ENCODE measurements around the gene MAP7D1.

DNA sequence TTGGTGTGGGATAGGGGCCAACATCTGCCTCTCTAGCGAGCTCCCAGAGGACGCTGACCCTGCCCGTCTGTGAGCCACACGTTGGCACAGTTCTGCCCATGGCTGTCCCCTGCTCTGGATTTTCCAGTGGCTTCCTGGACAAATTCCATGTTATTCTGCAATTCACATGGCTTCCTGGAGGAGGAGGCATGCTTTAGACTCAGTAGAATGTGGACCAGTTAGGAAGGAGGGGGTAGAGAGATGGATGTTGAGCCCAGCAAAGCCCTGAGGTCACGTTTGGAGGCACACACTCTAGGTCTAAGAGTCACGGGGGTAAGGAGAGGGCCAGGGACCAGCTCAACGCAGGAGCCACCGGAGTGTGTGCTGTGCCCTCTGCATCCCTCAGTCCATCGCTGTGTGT lies 43.1 kb upstream of the MAP7D1 start:
- TF ChIP-seq CTCF (conservative IDR thresholded peaks at IDR 0.05 in 1 of 2, IDR thresholded peaks at IDR 0.05 in 1 of 2; ENCODE audit: low read depth in 1 of 2, low read length in 2 of 2) (no peak), EZH2 (IDR thresholded peaks at IDR 0.05; ENCODE audit: low read length, missing control alignments) (no peak)
